ENCODE data around the gene ASCC3.

The ASCC3 gene

DNA sequence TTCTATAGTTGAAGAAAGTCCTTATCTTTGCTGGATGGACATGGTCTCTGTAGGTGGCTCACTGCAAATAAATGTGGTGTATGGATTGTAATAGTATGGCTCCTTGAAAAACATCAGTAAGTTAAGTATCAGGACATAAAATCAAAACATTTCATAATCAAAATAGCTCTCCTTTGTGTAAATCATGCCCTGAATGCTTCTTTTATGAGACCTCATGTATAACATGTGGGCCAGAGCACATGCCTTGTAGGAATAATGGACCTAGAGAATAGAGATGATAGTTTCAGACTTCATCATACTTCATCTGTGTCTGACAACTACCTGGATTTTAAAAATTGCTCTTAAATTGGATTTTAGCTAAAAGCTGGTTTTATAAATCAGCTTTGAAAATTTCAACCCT is 159.9 kb downstream of the ASCC3 start:
- DNase-seq = no peak

DNA sequence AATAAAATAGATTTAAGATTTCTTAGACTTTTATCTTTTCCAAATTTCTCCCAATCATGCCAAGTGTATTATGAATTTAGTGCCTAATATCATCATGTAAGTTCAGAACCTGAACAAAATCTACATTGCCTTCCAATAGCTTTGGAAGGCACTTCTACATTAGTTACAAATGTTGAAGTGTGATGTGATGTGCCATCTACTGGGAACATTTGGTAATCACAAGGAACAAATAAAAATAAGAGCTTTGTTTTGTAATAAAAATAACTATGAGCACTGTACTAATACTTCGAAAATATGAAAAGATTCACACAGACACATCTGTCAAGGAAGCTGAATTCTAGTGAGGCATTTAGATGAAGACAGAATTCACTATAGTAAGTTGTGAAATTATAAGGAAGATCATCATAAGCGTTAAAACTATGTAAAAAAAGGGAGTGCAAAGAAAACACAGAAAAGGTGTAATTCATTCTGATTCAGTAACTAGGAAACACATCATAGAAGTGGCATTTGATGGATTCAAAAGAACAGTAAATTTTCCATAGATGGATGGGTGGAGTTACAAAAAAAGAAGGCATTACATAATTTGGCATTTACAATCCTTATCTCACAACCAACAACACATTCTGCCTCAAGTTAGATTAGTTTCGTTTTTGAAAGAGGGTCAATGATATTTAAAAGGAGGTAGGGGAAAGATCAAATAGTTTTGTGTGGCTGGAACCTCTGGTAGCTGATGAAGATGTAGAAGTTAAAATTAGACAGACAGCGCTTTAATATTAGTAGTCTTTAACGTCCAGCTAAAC is 161.0 kb downstream of the ASCC3 start:
- DNase-seq = no peak

DNA sequence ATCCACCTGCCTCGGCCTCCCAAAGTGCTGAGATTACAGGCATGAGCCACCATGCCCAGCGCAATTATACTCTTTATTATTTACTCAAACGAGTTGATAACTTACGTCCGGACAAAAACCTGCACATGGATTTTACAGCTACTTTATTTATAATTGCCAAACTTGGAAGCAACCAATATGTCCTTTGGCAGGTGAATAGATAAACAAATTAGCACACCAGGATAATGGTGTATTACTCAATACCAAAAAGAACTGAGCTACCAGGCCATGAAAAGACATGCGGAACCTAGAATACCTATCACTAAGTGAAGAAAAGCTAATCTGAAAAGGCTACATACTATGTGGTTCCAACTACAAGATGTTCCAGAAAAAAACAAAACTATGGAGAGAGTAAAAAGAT is 168.1 kb downstream of the ASCC3 start:
- DNase-seq = no peak

DNA sequence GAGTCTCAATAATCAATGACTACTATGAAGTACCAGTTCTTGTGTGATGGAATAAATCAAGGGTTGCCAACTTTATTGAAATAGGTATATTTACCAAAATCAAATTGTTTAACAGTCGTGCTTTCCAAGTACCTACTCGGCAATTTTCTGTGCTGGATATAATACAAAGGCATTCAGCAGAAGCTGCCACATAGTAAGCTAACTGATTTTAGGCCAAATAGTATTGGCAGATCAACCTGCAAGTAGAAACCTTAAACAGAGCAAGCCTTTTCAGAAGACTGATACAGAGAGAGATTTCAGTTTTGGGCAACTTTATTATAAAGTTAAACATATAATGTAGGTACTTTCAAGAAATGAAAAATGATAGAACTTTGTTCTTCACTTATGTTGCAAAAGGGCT is 174.6 kb downstream of the ASCC3 start:
- no peak for DNase-seq

DNA sequence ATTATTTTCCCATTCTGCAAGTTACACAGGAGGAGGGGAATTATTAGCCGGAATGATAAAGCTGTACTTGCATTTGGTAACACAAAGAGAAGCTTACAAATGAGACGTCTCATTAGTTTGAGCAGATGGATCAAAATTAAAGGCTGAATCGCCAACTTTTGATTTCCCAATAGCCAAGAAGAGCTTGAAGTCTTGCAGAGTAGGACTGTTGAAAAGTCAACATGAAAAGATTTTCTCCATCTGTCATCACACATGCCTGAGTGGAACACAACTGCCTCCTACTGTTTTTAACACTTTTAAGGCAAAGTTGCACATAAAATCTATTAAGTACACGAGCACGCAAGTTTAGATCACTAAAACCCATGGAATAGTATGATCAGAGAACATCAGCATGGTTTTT is 176.2 kb downstream of the ASCC3 start:
- DNase-seq = no peak

DNA sequence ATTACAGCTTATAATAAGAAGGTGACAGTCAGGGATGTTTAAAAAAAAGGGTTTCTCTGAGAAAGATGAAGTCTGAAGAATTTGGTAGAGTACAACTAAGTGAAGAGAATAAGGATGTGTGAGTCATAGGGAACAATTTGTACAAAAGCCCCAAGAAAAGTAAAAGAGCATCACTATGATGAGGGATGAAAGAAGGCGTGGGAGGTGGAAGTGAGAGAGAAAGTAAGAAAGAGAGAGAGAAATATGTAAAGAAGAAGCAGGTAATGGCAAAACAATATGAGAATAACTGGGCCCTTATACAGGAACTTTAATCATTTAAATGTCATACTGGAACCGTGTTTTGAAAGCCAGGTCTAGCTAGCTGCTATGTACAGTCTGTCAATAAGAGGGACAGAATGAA is 179.4 kb downstream of the ASCC3 start:
- DNase-seq = no peak

DNA sequence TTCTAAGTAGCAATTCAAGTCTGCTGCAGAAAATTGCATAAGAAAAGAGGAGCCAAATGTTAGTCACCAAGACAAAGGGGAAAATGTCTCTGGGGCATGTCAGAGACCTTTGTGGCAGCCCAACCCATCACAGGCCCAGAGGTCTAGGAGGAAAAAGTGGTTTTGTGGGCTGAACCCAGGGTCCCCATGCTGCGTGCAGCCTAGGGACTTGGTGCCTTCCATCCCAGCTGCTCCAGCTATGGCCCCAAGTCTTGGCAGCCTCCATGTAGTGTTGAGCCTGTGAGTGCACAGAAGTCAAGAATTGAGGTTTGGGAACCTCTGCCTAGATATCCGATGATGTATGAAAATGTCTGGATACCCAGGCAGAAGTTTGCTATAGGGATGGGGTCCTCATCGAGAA is 181.1 kb downstream of the ASCC3 start:
- no peak for DNase-seq

DNA sequence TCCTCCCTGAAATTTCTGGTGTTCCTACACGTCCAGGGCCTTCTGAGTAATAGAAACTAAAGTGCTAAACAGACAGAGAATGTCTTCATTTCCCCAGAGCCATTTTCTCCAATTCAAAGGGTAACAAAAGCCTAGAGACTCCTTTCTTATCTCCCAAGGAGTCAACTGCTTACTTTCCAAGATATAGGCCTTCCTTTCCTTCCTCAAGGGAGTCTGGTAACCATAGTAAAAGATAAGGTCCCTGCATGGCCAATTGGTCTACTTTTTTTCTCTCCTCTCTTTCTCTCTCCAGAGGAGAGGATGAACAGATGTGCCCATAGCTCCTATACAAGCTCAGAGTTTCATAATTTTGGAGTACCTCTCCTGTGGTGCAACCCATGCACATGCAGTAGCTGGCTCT is 185.7 kb downstream of the ASCC3 start:
- no peak for DNase-seq

DNA sequence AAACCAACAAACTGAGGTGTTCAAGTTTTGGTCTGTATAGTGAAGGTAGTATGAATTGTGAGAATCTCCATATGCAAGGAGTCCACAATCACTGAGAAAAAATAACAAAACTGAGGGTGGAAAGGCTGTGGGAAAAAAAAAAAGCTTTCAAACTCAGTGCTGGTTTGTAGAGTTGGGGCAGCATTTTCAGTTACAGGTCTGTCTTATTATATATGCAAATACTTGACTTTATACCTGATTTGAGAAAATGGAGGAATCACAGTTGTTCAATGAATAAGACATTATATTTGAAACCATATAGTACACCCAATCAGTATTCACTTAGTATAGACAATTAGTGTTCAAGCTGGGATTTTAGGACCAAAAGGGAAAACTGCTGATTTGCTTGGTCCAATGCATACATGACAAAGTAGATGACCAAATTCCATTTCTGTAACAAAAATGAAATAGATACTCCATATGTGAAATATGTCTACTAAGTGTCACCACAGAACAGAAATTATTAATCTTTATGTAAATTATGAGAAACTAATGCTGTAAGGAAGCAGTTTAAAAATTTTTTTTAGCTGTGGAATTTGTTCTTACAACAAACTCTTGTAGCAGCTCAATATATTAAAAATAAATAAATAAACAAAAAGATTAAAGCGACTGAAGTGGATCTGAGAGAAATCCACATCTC is 187.7 kb downstream of the ASCC3 start:
- DNase-seq = no peak

DNA sequence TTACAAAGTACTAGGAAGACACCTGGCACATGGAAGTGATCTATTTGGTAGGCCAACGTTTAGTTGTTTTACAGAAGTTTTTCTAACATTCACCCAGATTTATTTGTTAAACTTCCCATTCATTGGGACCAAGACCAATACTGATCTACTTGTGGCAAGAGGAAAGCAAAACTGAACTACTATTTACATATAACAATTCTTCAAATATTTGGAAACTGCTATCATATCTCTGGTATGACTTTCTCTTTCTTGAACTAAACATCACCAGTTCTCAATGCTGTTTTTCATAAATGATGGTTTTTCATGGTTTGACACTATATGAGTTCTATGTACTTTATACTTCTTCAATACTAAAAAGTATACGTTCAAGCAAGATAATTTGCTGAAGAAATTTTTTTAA is 189.2 kb downstream of the ASCC3 start:
- no peak for DNase-seq

DNA sequence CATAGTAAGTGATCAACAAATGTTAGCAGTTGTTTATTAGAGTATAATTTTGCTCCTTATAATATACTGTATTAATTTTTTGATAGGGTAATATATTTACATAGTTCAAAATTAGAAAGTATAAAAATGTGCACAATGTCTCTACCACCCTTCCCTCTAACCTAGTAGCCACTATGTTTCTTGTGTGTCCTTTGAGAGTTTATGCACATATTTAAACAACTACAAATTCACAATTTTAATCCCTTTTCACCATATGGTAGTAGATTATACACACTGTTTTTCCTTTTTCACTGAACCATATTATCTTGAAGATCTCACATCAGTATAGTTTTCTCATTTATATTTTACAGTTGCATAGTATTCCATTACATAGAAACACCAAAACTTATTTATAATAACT is 194.9 kb downstream of the ASCC3 start:
- DNase-seq = no peak

DNA sequence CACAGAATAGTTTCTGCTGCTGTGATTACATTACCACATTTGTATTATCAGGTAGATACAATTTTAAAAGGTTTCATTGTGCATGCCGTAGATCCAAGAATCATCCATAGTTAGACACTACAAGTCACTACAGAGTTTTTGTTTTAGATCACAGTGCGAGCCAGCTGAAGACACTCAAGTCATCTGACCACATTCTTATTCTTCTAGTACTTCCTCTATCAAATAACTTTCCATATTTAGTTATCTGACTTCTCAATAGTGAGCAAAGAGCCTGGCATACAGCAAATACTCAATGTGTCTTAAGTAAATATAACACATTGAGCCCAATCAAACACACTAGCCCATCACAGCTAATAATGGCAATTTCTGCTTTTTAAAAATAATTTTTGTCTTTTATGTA is 195.4 kb downstream of the ASCC3 start:
- no peak for DNase-seq

DNA sequence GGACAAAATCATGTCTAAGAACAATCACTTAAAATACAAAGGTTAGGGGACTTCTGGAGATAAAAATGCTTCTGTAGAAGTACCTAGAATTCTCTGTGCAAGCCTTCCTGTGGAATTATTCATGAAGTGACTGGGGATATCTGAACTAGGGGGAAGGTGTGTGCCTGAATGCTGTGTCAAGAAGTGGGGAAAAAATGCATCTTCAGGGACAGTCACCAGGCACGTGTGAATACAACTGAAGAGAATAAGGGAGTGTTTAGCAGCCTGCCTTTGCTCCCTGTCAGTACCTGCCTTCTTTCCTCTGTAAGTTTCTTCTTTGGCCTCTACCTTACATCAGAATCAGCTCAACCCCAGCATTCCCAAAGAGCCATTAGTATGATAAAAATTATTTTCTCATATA is 201.0 kb downstream of the ASCC3 start:
- no peak for DNase-seq

DNA sequence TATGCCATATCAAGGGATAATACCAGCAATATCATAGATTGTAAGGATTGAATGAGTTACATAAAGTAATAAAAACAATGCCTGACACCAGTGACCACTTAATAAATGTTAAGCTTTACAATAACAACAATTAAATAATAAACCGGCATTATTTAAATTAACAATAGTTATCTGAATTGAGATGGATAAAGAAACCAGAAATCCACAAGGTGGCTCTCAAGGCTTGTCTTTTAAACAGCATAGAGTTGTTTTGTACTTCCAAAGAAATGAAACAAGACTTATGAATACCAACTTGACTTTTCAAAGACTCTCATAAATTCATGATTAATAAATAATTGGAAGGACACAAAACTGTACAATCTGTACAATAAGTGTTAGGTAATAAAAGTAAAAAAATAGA is 203.1 kb downstream of the ASCC3 start:
- DNase-seq = no peak

DNA sequence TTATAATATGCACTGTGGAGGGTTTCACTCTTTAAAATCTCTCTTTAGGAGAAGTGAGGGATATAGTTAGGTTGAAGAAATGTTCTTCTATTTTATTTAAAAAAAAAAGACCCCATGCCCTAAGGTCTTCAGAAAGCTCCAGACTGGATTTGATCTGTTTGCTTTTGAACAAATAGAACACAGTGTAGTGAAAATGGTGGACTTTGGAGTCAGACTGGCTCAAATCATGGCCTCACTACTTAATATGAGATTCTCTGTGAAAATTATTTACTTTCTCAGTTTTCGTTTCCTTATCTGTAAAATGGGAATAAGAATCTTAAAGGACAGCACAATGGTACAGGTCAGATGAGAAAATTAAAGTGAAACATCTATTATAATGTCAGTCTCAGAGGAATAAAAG is 203.9 kb downstream of the ASCC3 start:
- no peak for DNase-seq

DNA sequence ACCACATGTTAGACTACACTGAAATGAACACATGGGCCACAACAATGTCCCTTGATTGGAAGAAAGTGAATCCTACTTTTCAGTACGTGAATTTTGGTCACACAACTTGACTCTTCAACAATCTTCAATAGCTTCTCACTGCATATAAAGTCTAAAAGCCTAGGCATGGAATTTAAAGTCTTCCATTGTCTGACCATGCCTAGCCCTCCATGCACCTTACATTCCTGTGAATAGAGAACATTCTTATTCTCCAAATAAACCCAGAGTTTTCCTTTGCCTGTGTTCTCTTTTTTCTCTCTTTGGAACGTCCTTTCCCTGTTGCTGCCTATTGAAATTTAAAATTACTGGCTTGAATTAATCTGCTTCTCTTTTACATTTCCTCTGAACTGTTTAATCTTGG is 207.5 kb downstream of the ASCC3 start:
- DNase-seq = no peak

DNA sequence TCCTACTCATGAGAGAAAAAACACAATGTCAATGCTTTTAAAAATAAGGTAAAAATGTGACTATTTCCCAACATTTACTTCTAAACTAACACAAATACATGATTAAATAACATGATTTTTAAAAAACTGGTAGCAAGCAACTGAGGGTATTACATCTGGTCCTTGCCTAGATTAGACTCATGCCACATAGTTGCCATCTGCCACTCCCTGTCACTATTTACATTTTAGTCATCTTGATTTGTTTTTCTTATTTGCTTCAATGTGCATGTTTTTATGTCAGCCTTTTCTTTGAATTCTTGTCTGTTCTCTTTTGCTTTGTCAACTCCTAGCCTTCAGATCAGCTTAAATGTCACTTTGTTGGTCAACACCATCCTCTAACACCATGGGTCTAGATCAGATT is 209.4 kb downstream of the ASCC3 start:
- no peak for DNase-seq

DNA sequence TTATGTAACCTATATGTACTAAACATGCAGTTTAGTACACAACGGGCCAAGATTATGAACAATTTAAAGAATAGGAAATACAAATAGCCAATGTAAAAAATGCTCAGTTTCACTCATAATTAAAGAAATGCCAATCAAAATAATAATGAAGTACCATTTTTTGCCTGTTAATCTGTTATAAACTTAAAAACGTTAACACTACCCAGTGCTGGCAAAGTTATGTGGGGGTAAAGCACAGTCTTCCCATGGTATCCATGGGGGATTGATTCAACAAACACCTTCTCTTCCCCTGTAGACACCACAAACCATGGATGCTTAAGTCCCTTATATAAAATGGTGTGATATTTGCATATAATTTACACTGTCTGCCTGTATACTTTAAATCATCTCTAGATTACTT is 211.1 kb downstream of the ASCC3 start:
- no peak for DNase-seq

DNA sequence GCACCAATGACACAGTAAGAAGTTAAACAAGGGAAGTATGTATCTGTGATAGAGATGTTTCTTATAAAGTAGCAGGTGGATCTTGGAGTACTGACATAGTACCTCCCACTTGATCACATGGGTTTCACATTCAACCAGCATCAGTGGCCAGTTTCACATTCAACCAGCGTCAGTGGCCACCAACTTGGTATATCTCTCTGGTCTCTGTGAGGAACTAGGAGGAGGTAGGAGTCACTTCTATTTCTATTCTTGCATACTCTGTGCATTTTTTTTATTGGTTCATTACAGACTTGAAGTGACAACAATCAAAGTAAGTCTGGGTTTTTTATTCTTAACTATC is 216.1 kb downstream of the ASCC3 start:
- no peak for DNase-seq

DNA sequence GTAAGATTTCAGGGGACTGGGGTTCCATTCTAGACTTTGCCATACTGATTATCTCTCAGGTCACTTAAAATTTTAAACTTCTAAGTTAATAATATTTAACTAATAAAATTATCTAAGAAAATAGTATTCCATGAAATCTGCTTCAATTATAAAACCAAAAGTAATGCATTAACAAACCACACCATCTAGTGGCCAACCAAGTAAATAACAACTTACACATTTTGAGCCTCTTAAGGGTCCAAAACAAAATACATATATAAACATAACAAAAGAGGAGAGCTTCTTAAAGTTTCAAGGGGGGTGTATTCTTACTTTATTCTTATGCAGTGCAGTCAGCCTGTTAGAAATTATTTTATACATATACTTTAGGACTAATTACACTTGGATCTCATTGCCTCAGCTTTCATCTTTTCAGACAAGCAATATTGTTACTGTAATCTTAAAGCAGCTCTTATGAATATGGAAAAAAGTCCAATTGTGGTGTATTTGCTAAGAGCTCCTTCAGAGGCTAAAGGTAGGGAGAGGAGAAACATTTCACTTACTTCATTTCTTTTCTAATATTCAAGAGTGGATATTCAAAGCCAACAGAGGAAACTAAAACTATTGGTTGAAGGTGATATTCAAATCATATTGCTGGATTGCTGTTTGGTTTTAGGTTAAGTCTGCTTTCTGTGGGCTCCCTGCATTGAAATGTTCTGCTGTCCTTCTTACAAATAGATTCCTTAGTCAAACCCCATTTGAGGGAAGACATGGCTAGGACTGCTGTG is 216.7 kb downstream of the ASCC3 start:
- peak; percentile 3 for DNase-seq

DNA sequence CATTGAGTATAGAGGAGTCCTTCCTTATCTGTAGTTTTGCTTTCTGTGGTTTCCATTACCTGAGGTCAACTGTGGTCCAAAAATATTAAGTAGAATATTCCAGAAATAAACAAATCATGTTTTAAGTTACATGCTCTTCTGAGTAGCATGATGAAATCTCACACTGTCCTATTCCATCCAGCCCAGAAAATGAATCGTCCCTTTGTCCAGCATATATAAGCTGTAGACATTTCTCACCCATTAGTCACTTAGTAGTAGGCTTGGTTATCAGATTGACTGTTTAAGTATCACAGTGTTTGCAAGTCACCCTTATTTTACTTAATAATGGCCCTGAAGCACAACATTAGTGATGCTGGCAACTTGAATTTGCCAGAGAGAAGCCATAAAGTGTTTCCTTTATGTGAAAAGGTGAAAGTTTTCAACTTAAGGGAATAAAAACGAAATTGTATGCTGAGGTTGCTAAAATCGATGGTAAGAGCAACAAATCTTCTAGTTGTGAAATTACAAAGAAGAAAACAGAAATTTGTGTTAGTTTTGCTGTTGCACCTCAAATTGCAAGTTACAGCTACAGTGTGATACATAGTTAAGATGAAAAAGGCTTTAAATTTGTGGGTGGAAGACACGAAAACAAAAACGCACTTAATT is 217.8 kb downstream of the ASCC3 start:
- no peak for DNase-seq

DNA sequence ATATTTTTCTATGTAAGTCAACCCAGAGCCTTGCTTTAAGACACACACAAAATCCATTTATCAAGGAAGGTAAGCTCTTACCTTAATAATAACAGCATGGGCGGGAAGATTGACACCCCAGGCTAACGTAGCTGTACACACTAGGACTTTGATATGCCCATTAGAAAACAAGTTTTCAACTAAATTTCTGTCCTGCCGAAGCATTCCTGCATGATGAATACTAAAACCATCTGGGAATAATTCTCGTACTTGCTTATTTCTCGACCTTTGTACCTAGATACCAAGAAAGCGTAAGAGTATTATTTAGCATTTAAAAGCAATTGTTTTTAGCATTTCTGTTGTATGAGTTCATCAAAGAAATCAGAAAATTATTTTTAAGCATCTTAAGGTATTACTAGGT is 218.9 kb downstream of the ASCC3 start:
- no peak for DNase-seq

DNA sequence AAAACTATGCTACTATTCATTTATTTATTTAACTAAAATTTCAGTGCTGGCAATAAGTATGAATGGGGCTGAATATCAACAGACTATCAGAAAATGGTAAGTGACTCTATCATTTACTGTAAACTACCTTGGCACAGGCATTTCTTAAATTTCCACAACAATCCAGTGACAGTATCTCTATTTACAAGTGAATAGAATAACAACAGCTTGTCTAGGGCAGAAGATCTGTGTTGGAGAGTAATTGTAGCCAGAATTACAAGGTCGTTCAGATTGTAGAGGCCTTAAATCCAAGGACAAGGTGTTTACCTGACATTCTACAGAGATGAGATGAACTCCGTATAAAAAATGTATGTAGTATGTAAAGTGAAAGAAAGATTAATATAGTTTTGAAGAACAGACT is 222.6 kb downstream of the ASCC3 start:
- no peak for DNase-seq

All from SHP77 treated with DMSO at 0.1 percent for 48 hours (cell line).